COLO829 (cell line): ENCODE data around the gene NLN.
"Not testable (repeated sequence)": the region's sequence is repeated elsewhere in the genome, so short reads cannot be mapped to it uniquely, and the experiment has no call there.

ENCODE experiments used
- DNase-seq: peaks from one replicate; pipeline ENCODE4 v3.0.0; 2012; ENCODE audit warnings: low spot score

The NLN gene

GRCh38 chr5:65832603-65833228 is 110.7 kb downstream of the NLN start:
- DNase-seq, result no peak

DNA sequence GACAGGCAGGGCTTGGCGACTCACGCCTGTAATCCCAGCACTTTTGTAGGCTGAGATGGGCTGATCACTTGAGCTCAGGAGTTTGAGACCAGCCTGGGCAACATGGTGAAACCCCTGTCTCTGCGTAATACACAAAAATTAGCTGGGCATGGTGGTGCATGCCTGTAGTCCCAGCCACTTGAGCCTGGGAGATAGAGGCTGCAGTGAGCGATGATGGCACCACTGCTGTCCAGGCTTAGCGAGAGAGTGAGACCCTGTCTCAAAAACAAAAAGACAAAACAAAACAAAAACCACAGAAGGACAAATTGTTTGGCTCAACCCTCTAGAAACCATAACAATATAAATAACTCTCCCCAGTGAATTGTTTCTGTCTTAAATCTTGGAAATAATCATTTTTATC is 111.8 kb downstream of the NLN start:
- no peak for DNase-seq

DNA sequence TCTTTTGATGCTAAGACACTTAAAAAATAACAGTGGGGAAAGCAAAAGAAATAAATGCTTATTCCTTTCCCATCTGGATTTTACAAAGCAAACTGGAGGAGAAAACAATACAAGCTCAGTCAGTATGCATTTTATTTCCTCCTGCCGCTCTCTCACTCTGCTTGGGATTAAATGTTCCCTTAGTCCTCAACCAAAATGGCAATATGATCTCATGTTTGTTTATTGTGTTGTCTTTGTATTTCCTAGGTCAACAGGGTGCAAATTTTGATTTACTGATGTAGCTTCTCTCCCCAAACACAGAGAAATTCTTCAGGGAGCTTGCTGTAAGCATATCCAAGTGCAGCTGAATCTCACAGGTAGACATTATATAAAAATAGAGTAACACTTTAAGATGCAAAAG is 112.3 kb downstream of the NLN start:
- no peak for DNase-seq

GRCh38 chr5:65835191-65835590 is 113.2 kb downstream of the NLN start:
- no peak for DNase-seq

- no peak for DNase-seq
Measured at GRCh38 chr5:65837139-65837538, 115.1 kb downstream of the NLN start.

DNA sequence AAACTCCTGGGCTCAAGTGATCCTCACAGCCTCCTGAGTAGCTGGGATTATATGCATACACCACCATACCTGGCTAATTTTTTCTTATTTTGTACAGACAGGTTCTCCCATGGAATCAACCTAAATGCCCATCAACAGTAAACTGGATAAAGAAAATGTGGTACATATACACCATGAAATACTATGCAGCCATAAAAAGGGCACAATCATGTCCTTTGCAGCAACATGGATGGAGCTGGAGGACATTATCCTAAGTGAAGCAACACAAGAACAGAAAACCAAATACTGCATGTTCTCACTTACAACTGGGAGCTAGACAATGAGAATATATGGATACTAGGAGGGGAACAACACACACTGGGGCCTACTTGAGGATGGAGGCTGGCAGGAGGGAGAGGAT is 117.2 kb downstream of the NLN start:
- not testable (repeated sequence) for DNase-seq

DNA sequence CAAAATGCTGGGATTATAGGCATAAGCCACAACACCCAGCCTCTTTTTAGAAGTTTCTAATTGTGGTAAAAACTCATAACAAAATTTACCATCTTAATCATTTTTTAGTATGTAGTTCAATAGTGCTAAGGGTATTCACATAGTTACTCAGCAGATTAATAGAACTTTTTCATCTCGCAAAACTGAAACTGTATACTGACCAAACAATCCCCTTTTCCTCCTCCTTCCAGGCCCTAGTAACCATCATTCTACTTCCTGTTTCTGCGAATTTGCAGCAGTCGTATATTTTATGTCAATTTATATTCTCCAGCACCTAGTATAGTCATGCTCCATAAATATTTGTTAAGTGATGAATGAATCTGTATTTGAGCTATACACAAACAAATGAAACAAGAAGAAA is 118.1 kb downstream of the NLN start:
- DNase-seq, result no peak

DNA sequence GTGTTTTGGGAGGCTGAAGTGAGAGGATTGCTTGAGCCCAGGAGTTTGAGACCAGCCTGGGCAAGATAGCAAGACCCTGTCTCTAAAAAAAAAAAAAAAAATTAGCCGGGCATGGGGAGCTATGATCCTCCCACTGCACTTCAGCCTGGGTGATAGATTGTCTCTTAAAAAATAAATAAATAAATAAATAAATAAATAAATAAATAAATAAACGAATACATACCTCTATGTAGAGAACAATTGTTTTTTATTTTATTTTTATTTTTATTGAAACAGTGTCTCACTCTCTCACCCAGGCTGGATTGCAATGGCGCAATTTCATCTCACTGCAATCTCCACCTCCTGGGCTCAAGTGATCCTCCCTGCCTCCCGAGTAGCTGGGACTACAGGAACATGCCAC is 122.8 kb downstream of the NLN start:
- not testable (repeated sequence) for DNase-seq

GRCh38 chr5:65846101-65846500 is 124.1 kb downstream of the NLN start:
- DNase-seq, result no peak

- DNase-seq, result not testable (repeated sequence)
Measured at GRCh38 chr5:65847019-65847418, 125.0 kb downstream of the NLN start.

DNA sequence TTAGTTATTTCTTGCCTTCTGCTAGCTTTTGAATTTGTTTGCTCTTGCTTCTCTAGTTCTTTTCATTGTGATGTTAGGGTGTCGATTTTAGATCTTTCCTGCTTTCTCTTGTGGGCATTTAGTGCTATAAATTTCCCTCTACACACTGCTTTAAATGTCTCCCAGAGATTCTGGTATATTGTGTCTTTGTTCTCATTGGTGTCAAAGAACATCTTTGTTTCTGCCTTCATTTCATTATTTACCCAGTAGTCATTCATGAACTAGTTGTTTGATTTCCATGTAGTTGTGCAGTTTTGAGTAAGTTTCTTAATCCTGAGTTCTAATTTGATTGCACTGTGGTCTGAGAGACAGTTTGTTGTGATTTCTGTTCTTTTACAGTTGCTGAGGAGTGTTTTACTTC is 127.9 kb downstream of the NLN start:
- DNase-seq, result not testable (repeated sequence)

GRCh38 chr5:65854925-65855324 is 132.9 kb downstream of the NLN start:
- DNase-seq, result no peak

GRCh38 chr5:65855766-65856315 is 133.8 kb downstream of the NLN start:
- no peak for DNase-seq

- no peak for DNase-seq
Measured at GRCh38 chr5:65856520-65856919, 134.5 kb downstream of the NLN start.

DNA sequence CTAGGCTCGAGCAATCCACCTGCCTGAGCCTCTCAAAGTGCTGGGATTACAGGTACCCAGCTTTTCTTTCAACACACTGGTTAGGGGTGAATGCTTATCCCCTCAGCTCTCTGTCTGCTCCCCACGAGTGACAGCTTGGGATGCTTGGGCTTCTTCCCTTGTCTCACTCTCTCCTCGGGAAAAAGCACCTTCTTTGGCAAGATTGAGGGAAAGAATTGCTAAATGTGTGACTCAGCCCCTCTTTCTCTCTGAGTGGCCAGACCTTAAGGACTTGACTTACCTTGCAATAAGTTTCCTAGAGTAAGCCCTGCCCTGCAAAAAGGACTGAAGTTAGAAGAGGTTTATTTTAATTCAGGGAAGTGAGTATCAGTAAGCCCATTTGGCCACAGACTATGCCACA is 136.3 kb downstream of the NLN start:
- DNase-seq, result no peak

DNA sequence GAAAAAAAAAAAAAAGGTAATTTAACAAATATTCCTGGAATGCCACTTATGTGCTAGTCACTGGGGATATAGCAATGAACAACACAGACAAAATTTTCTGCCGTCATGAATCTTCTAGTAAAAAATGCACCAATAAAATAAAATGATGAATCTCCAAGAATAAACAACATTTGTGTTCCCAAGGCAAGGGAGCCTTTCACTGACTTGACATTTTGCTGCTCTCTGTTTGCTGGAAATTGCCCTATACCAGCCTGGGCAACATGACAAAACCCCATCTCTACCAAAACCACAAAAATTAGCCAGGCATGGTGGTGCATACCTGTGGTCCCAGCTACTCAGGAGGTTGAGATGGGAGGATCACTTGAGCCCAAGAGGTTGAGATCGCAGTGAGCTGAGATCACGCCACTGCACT is 139.8 kb downstream of the NLN start:
- no peak for DNase-seq

DNA sequence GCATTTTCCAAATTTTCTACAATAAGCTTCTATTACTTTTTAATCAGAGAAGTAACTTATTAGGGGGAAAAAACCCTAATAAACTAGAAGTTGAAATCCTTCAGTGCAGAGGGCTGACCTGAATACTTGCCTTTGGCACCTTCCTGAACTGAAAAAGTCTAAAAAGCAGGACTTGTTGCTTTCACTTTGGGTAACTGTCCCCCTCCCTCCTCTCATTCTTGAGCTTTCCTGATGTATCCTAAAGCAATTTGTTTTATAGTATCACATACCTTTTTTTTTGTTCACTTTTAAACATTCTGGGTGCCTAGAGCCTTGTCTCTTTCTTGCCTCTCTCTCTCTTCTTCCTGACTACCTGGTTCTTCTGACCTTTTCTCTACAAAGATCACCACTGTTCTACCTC is 140.4 kb downstream of the NLN start:
- DNase-seq, result no peak

DNA sequence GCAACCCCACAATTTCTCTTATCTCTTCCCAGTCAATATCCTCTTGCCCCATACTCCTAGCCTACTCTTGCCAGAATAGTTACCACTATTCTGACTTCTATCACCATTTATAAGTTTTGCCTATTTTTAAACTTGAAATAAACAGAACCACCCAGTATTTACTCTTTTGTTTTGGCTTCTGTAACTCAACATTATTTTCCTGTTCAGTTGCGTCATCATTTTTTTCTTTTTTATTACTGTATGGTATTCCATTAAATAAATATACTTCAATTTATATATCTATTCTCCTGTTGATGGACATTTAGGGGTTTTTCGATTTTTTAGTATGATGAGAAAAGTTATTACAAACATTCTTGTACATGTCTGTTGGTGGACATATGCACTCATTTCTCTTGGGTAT is 141.7 kb downstream of the NLN start:
- DNase-seq, result no peak

DNA sequence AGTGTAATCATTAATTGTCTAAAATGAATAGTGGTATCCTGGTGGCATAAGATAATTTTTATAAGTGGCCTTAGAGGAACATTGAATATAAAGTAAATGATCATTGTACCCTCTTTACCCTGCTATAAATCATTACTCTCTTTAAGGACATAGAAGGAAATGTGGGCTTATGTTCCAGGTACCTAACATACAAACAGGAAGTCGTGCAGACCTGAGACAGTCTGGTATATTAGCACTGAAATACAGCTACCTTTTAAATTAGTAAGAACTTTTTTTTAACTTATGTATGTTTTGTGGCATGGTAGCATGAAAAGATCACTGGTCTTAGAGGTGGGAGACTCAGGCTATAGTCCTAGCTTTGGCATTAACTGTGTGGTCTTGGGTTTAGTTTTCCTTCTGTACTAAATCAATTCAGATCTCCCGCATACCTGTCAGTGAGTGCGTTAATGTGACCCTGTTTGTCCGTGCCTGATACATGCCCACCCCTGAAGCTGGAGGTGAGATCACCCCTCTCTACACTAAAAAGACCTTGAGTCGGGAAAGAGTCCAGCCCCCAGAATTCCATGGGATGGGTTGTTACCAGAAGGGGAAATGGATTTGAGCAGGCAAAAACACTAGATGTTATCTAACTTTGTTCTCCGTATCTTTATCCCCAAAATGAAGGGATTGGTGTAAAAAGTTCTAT is 145.0 kb downstream of the NLN start:
- DNase-seq, result no peak

GRCh38 chr5:65867542-65868195 is 145.7 kb downstream of the NLN start:
- DNase-seq, result no peak

GRCh38 chr5:65868509-65868908 is 146.5 kb downstream of the NLN start:
- DNase-seq, result no peak

DNA sequence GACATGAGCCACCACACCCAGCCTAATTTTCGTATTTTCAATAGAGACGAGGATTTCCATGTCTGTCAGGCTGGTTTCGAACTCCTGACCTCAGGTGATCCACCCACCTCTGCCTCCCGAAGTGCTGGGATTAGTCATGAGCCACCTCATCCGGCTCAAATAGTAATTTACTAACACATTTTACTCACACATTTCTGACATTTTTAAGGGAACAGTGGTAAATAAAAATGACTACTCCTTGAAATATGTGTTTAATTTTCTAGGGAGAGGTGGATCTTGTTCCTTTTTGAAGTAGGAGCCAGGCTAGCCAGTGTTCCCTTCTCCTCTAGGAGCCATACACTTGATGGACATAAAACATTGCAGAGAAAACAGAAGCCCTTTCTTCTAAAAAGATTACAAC is 149.2 kb downstream of the NLN start:
- DNase-seq, result no peak

DNA sequence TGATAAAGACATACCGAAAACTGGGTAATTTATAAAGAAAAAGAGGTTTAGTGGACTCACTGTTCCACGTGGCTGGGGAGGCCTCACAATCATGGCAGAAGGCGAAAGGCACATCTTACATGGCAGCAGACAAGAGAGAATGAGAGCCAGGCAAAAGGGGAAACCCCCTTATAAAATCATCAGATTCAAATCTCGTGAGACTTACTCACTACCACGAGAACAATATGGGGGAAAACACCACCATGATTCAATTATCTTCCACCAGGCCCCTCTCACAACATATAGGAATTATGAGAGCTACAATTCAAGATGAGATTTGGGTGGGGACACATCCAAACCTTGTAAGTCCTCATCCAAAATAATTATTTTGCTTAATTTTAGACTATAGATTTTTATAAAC is 149.8 kb downstream of the NLN start:
- not testable (repeated sequence) for DNase-seq
